ENCODE data around the gene ANK3. TPM values are rescaled to one million over a fixed set of nuclear protein-coding genes. Genes with fewer than 3 reads are reported as not detected.

The ANK3 gene
- polyA plus RNA-seq, 3 donors = not detected

DNA sequence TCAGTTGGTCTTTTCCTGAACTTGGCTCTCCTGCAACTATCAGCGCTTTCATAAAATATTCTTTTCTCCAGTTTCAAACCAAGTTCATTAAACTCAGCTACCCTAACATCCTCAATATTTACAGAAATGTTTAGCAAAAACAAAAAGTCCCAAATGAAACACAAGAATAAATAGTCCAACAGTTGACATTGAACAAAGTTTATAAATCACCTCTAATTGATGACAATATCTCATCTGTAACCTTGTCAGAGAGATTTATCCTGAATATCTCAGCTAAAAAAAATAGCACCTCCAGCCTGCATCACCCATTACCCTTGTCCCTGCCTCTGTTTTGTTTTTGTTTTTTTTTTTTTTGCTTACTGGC lies 76.1 kb downstream of the ANK3 start:
- Histone ChIP-seq H2AFZ (ENCODE audit: insufficient read depth, low read depth, low read length, poor library complexity, severe bottlenecking) (no peak overlapping the region), H3K27me3 (ENCODE audit: control insufficient read depth in 2 of 2, insufficient read depth in 2 of 2, low read length in 2 of 2) (no peaks in the 10 kb centered on the region), H3K4me2 (replicated peaks; ENCODE audit: extremely low read depth, low read length, poor library complexity, severe bottlenecking) (no peak overlapping the region), H3K9ac (ENCODE audit: insufficient read depth, low read length, poor library complexity, severe bottlenecking) (no peak overlapping the region), H3K4me3 (replicated peaks in 1 of 3; ENCODE audit: low read depth in 2 of 3, low read length in 3 of 3) (no peak overlapping the region), H3K9me3 (replicated peaks in 1 of 2; ENCODE audit: control insufficient read depth in 1 of 2, insufficient read depth in 1 of 2, low read length in 2 of 2) (no peaks in the 10 kb centered on the region), H3K4me1 (ENCODE audit: control insufficient read depth in 1 of 2, insufficient read depth in 2 of 2, low read length in 2 of 2) (no peaks in the 10 kb centered on the region), H3K79me2 (ENCODE audit: insufficient read depth, low read length) (no peaks in the 10 kb centered on the region), H3K36me3 (replicated peaks in 1 of 2; ENCODE audit: control insufficient read depth in 1 of 2, insufficient read depth in 2 of 2, low read length in 2 of 2) (no peaks in the 10 kb centered on the region), H4K20me1 (ENCODE audit: insufficient read depth, low read length) (no peaks in the 10 kb centered on the region), H3K27ac (ENCODE audit: low read depth in 1 of 2, low read length in 2 of 2) (no peak overlapping the region)
- intact Hi-C loops (cut with micrococcal nuclease) = no loop called here
- Mint-ChIP-seq H3K4me3 (no peak overlapping the region), H3K4me1 (no peaks in the 10 kb centered on the region), H3K27me3 (ENCODE audit: low read depth in 3 of 3) (no peaks in the 10 kb centered on the region), H3K36me3 (no peaks in the 10 kb centered on the region), H3K9me3 (peaks cover 0 to 3% (median 0%) of the 10 kb centered on the region in 7 donors), H3K27ac (no peak overlapping the region)
- TF ChIP-seq, protein P1, sequence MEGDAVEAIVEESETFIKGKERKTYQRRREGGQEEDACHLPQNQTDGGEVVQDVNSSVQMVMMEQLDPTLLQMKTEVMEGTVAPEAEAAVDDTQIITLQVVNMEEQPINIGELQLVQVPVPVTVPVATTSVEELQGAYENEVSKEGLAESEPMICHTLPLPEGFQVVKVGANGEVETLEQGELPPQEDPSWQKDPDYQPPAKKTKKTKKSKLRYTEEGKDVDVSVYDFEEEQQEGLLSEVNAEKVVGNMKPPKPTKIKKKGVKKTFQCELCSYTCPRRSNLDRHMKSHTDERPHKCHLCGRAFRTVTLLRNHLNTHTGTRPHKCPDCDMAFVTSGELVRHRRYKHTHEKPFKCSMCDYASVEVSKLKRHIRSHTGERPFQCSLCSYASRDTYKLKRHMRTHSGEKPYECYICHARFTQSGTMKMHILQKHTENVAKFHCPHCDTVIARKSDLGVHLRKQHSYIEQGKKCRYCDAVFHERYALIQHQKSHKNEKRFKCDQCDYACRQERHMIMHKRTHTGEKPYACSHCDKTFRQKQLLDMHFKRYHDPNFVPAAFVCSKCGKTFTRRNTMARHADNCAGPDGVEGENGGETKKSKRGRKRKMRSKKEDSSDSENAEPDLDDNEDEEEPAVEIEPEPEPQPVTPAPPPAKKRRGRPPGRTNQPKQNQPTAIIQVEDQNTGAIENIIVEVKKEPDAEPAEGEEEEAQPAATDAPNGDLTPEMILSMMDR (IDR thresholded peaks at IDR 0.05) = no peak
- 100% methylated on average over 1 of the region's 1 CpG for WGBS (ENCODE audit: insufficient coverage)
- DNase-seq = no peak

DNA sequence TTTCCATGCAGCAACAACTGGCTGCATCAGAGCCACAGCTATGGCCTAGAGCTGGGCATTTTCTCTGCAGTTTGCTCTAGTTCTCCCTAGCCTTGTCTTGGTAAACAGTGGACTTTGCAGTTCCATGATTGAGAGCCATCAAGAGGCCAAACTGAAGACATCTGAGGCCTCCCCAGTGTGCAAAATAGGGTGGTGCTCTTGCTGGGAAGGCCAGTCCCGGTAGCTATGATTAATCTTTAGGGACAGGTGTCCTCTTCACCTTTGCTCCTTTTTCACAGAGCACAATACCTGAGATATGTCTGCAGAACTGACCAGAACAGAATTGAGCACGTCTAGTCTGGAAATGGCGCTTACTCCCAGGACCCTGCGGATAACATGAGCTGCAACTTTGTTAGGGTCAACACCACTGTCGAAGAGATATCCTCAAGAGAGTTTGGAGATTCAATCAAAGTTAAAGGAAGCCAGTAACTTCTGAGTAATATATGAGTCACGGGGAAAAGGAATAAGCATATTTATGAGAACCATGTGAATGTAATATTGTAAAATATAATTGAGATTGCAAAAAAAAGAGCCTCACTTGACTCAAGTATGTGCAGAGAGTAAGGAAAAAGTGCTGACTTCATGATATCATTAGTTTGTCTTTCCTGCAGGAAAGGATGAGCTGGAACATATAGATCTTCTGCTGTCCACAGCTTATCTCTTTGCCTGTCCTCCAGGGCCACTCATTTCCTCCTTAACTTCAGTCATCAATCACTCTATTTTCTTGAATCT lies 76.7 kb downstream of the ANK3 start:
- H3K9me3 Mint-ChIP-seq = peaks cover 0 to 3% (median 0%) of the 10 kb centered on the region in 7 donors
- H3K36me3 Mint-ChIP-seq = no peaks in the 10 kb centered on the region
- H3K27me3 Mint-ChIP-seq (ENCODE audit: low read depth in 3 of 3) = no peaks in the 10 kb centered on the region
- H3K4me3 ChIP-seq (replicated peaks in 1 of 3; ENCODE audit: low read depth in 2 of 3, low read length in 3 of 3) = no peak overlapping the region
- H3K36me3 ChIP-seq (replicated peaks in 1 of 2; ENCODE audit: control insufficient read depth in 1 of 2, insufficient read depth in 2 of 2, low read length in 2 of 2) = no peaks in the 10 kb centered on the region
- no peak overlapping the region for H3K27ac Mint-ChIP-seq
- no peaks in the 10 kb centered on the region for H3K9me3 ChIP-seq (replicated peaks in 1 of 2; ENCODE audit: control insufficient read depth in 1 of 2, insufficient read depth in 1 of 2, low read length in 2 of 2)
- no peaks in the 10 kb centered on the region for H3K79me2 ChIP-seq (ENCODE audit: insufficient read depth, low read length)
- H4K20me1 ChIP-seq (ENCODE audit: insufficient read depth, low read length) = no peaks in the 10 kb centered on the region
- H3K4me3 Mint-ChIP-seq = no peak overlapping the region
- no peaks in the 10 kb centered on the region for H3K4me1 Mint-ChIP-seq
- intact Hi-C loops (cut with micrococcal nuclease) = no loop called here
- H2AFZ ChIP-seq (ENCODE audit: insufficient read depth, low read depth, low read length, poor library complexity, severe bottlenecking) = no peak overlapping the region
- no peaks in the 10 kb centered on the region for H3K27me3 ChIP-seq (ENCODE audit: control insufficient read depth in 2 of 2, insufficient read depth in 2 of 2, low read length in 2 of 2)
- H3K27ac ChIP-seq (ENCODE audit: low read depth in 1 of 2, low read length in 2 of 2) = no peak overlapping the region
- no peak overlapping the region for H3K4me2 ChIP-seq (replicated peaks; ENCODE audit: extremely low read depth, low read length, poor library complexity, severe bottlenecking)
- 92% methylated on average over 4 of the region's 6 CpGs for WGBS (ENCODE audit: insufficient coverage)
- no peaks in the 10 kb centered on the region for H3K4me1 ChIP-seq (ENCODE audit: control insufficient read depth in 1 of 2, insufficient read depth in 2 of 2, low read length in 2 of 2)
- TF ChIP-seq, protein P1 (IDR thresholded peaks at IDR 0.05) = no peak
- no peak overlapping the region for H3K9ac ChIP-seq (ENCODE audit: insufficient read depth, low read length, poor library complexity, severe bottlenecking)
- no peak for DNase-seq

Data from CD14-positive monocyte (primary cell).